K562 (cell line): ENCODE results near the gene CSF2. TPM values are rescaled to one million over a fixed set of nuclear protein-coding genes. Genes with fewer than 3 reads are reported as not detected.

Experiments used
- DEAF1 ChIP-seq: fragments of 450-650 bp; formaldehyde crosslinking; IDR thresholded peaks from 2 replicates; pipeline ENCODE4 v1.4.0; 2020; ENCODE audit warnings: mild to moderate bottlenecking, moderate library complexity
- E2F5 ChIP-seq: sonication (generic); formaldehyde crosslinking; IDR thresholded peaks from 2 replicates; pipeline ENCODE4 v1.8.0; 2022; ENCODE audit warnings: mild to moderate bottlenecking, missing genetic modification reagents
- KAT2B ChIP-seq: IDR thresholded peaks from one replicate; pipeline ENCODE4 v1.6.1; 2012; ENCODE audit warnings: low read depth, mild to moderate bottlenecking, control low read depth, inconsistent platforms, low read length, moderate library complexity
- L3MBTL2 ChIP-seq: fragments of 450-650 bp; IDR thresholded peaks from 2 replicates; pipeline ENCODE4 v1.6.1; 2016; ENCODE audit warnings: mild to moderate bottlenecking, moderate library complexity
- RREB1 ChIP-seq: fragments of 250-450 bp; sonication (Bioruptor Pico); IDR thresholded peaks from 2 replicates; pipeline ENCODE4 v1.4.0; 2020
- SNIP1 ChIP-seq: fragments of 450-650 bp; IDR thresholded peaks from 2 replicates; pipeline ENCODE4 v1.7.1; 2017; ENCODE audit warnings: low read depth, mild to moderate bottlenecking
- SRSF1 ChIP-seq: fragments of 200-400 bp; formaldehyde crosslinking; IDR thresholded peaks from 2 replicates; pipeline ENCODE4 v1.6.1; 2017; ENCODE audit warnings: mild to moderate bottlenecking, low read depth, low read length, moderate library complexity
- USF2 ChIP-seq: sonication (generic); formaldehyde crosslinking; IDR thresholded peaks from 2 replicates; pipeline ENCODE4 v1.5.0; 2020; ENCODE audit warnings: missing genetic modification reagents
- polyA plus RNA-seq, 8 experiments: library from polyadenylated mRNA; depleted of rRNA in 4 of 8; stranded (reverse) in 5 of 8; unstranded in 3 of 8; fragments of >200 nt; fragmentation: Nextera tagmentation in 2 of 8; fragmentation: Illumina TruSeq in 1 of 8; extraction: Ambion mirVana in 2 of 8; extraction: Trizol in 1 of 8; gene quantifications; 2 replicates each; pipeline versions ENCODE4 v1.2.1 to v1.2.3, GENCODE V29; 2011 to 2014; ENCODE audit warnings: inconsistent platforms in 1 of 8, missing spikeins in 1 of 8
- total RNA-seq, 7 experiments: library from RNA; depleted of rRNA in 6 of 7; stranded (reverse); fragments of >200 nt in 6 of 7; fragmentation: Illumina TruSeq in 2 of 7; extraction: Trizol in 2 of 7; gene quantifications; 2 replicates each; pipeline versions ENCODE4 v1.2.1 to v1.2.3, GENCODE V29; 2011 to 2021; ENCODE audit warnings: low replicate concordance in 1 of 7
- TF ChIP-seq, protein P1 (sequence below): sonication (generic); formaldehyde crosslinking; IDR thresholded peaks from 2 replicates; pipeline ENCODE4 v1.9.0; 2022; ENCODE audit warnings: mild to moderate bottlenecking, missing genetic modification reagents
- TF ChIP-seq, protein P2 (sequence below): fragments of 450-650 bp; IDR thresholded peaks from 2 replicates; pipeline ENCODE4 v1.6.1; 2017; ENCODE audit warnings: antibody characterized with exemption, mild to moderate bottlenecking

The CSF2 gene
- total and polyA plus RNA-seq, 9 of the 15 experiments (the other 6 are each of a cell fraction or from before 2014, with no cell fraction given) = 0.25 to 0.29 TPM; not detected in 7

DNA sequence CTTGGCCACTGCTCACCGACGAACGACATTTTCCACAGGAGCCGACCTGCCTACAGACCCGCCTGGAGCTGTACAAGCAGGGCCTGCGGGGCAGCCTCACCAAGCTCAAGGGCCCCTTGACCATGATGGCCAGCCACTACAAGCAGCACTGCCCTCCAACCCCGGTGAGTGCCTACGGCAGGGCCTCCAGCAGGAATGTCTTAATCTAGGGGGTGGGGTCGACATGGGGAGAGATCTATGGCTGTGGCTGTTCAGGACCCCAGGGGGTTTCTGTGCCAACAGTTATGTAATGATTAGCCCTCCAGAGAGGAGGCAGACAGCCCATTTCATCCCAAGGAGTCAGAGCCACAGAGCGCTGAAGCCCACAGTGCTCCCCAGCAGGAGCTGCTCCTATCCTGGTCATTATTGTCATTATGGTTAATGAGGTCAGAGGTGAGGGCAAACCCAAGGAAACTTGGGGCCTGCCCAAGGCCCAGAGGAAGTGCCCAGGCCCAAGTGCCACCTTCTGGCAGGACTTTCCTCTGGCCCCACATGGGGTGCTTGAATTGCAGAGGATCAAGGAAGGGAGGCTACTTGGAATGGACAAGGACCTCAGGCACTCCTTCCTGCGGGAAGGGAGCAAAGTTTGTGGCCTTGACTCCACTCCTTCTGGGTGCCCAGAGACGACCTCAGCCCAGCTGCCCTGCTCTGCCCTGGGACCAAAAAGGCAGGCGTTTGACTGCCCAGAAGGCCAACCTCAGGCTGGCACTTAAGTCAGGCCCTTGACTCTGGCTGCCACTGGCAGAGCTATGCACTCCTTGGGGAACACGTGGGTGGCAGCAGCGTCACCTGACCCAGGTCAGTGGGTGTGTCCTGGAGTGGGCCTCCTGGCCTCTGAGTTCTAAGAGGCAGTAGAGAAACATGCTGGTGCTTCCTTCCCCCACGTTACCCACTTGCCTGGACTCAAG is 1.5 kb downstream of the CSF2 start (continued):
- TF ChIP-seq USF2 (CRISPR knock-in tag) = peak; percentile 84
- no peak for TF ChIP-seq SNIP1
- TF ChIP-seq, protein P1, sequence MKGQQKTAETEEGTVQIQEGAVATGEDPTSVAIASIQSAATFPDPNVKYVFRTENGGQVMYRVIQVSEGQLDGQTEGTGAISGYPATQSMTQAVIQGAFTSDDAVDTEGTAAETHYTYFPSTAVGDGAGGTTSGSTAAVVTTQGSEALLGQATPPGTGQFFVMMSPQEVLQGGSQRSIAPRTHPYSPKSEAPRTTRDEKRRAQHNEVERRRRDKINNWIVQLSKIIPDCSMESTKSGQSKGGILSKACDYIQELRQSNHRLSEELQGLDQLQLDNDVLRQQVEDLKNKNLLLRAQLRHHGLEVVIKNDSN (CRISPR knock-in tag) = peak; percentile 90
- no peak for TF ChIP-seq KAT2B
- no peak for TF ChIP-seq E2F5 (CRISPR knock-in tag)
- peak; percentile 62 for TF ChIP-seq L3MBTL2
- TF ChIP-seq DEAF1 (CRISPR knock-in tag) = no peak
- TF ChIP-seq SRSF1 = no peak
- no peak for TF ChIP-seq RREB1 (CRISPR knock-in tag)
- TF ChIP-seq, protein P2, sequence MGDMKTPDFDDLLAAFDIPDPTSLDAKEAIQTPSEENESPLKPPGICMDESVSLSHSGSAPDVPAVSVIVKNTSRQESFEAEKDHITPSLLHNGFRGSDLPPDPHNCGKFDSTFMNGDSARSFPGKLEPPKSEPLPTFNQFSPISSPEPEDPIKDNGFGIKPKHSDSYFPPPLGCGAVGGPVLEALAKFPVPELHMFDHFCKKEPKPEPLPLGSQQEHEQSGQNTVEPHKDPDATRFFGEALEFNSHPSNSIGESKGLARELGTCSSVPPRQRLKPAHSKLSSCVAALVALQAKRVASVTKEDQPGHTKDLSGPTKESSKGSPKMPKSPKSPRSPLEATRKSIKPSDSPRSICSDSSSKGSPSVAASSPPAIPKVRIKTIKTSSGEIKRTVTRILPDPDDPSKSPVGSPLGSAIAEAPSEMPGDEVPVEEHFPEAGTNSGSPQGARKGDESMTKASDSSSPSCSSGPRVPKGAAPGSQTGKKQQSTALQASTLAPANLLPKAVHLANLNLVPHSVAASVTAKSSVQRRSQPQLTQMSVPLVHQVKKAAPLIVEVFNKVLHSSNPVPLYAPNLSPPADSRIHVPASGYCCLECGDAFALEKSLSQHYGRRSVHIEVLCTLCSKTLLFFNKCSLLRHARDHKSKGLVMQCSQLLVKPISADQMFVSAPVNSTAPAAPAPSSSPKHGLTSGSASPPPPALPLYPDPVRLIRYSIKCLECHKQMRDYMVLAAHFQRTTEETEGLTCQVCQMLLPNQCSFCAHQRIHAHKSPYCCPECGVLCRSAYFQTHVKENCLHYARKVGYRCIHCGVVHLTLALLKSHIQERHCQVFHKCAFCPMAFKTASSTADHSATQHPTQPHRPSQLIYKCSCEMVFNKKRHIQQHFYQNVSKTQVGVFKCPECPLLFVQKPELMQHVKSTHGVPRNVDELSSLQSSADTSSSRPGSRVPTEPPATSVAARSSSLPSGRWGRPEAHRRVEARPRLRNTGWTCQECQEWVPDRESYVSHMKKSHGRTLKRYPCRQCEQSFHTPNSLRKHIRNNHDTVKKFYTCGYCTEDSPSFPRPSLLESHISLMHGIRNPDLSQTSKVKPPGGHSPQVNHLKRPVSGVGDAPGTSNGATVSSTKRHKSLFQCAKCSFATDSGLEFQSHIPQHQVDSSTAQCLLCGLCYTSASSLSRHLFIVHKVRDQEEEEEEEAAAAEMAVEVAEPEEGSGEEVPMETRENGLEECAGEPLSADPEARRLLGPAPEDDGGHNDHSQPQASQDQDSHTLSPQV = peak; percentile 81
